Measurements from ENCODE around the gene PRKG1. TPM values are rescaled to one million over a fixed set of nuclear protein-coding genes. Genes with fewer than 3 reads are reported as not detected.

PRKG1 gene
- total and polyA plus RNA-seq, 2 experiments from 2014 or later = 18.2 to 21.1 TPM

GRCh38 chr10:52326382-52326781 lies 1252.1 kb downstream of the PRKG1 start:
- Histone ChIP-seq H3K79me2 (replicated peaks; ENCODE audit: insufficient read depth) (no peaks in the 10 kb centered on the region), H3K9me2 (ENCODE audit: insufficient read depth) (no peaks in the 10 kb centered on the region), H3K36me3 (ENCODE audit: insufficient read depth) (no peaks in the 10 kb centered on the region), H3F3A (replicated peaks; ENCODE audit: low read depth) (no peaks in the 10 kb centered on the region), H3K27me3 (ENCODE audit: insufficient read depth) (no peaks in the 10 kb centered on the region), H3K4me3 (no peak overlapping the region), H3K4me2 (no peak overlapping the region), H4K20me1 (replicated peaks; ENCODE audit: insufficient read depth) (no peaks in the 10 kb centered on the region), H3K27ac (ENCODE audit: low read depth) (no peak overlapping the region), H2AFZ (no peak overlapping the region), H3K4me1 (ENCODE audit: insufficient read depth) (no peaks in the 10 kb centered on the region)
- DNase-seq (ENCODE audit: low spot score) (no peak), ATAC-seq (no peak)
- Mint-ChIP-seq H3K27me3 (ENCODE audit: insufficient read depth, low read depth, poor library complexity) (no peaks in the 10 kb centered on the region), H3K4me3 (no peak overlapping the region), H3K36me3 (ENCODE audit: low read depth) (no peaks in the 10 kb centered on the region), H3K27ac (no peak overlapping the region), H3K4me1 (no peaks in the 10 kb centered on the region), H3K9me3 (no peaks in the 10 kb centered on the region)
- TF ChIP-seq REST (IDR thresholded peaks at IDR 0.05; ENCODE audit: unreplicated experiment) = no peak
- no peak for TF ChIP-seq CREB1 (CRISPR knock-in tag; IDR thresholded peaks at IDR 0.05; ENCODE audit: low read depth)
- no peak for TF ChIP-seq ETS1 (IDR thresholded peaks at IDR 0.05)
- TF ChIP-seq JUNB (IDR thresholded peaks at IDR 0.05; ENCODE audit: unreplicated experiment) = no peak

GRCh38 chr10:52331638-52332364 lies 1257.5 kb downstream of the PRKG1 start:
- no peaks in the 10 kb centered on the region for H3K79me2 ChIP-seq (replicated peaks; ENCODE audit: insufficient read depth)
- Mint-ChIP-seq H3K4me3 (no peak overlapping the region), H3K36me3 (ENCODE audit: low read depth) (no peaks in the 10 kb centered on the region), H3K27ac (no peak overlapping the region), H3K27me3 (ENCODE audit: insufficient read depth, low read depth, poor library complexity) (no peaks in the 10 kb centered on the region), H3K9me3 (no peaks in the 10 kb centered on the region), H3K4me1 (peaks cover 6% of the 10 kb centered on the region)
- no peaks in the 10 kb centered on the region for H3K36me3 ChIP-seq (ENCODE audit: insufficient read depth)
- H3K27ac ChIP-seq (ENCODE audit: low read depth) = no peak overlapping the region
- H3K4me3 ChIP-seq = no peak overlapping the region
- TF ChIP-seq ZNF114 (CRISPR knock-in tag; IDR thresholded peaks at IDR 0.05) (no peak), REST (IDR thresholded peaks at IDR 0.05; ENCODE audit: unreplicated experiment) (no peak), POLR2AphosphoS5 (IDR thresholded peaks at IDR 0.05; ENCODE audit: low read depth) (no peak), JUNB (IDR thresholded peaks at IDR 0.05; ENCODE audit: unreplicated experiment) (no peak), CREB1 (CRISPR knock-in tag; IDR thresholded peaks at IDR 0.05; ENCODE audit: low read depth) (no peak), ETS1 (IDR thresholded peaks at IDR 0.05) (no peak), EZH2phosphoT487 (IDR thresholded peaks at IDR 0.05; ENCODE audit: unreplicated experiment) (no peak)
- H3F3A ChIP-seq (replicated peaks; ENCODE audit: low read depth) = no peaks in the 10 kb centered on the region
- DNase-seq (ENCODE audit: low spot score) = no peak
- H4K20me1 ChIP-seq (replicated peaks; ENCODE audit: insufficient read depth) = no peaks in the 10 kb centered on the region
- no peak overlapping the region for H2AFZ ChIP-seq
- H3K9me2 ChIP-seq (ENCODE audit: insufficient read depth) = no peaks in the 10 kb centered on the region
- H3K27me3 ChIP-seq (ENCODE audit: insufficient read depth) = no peaks in the 10 kb centered on the region
- no peaks in the 10 kb centered on the region for H3K4me1 ChIP-seq (ENCODE audit: insufficient read depth)
- no peak for ATAC-seq
- H3K4me2 ChIP-seq = no peak overlapping the region

Measured in GM23338 (cell line).